Transverse colon (tissue), 4 donors: ENCODE results near the gene JPH3. TPM values are rescaled to one million over a fixed set of nuclear protein-coding genes. Genes with fewer than 3 reads are reported as not detected.

ENCODE experiments used
- DNase-seq: peaks from one replicate; pipeline ENCODE4 v3.0.0-alpha.2; 2019
- H3K27ac ChIP-seq, 4 donors: fragments of 200-600 bp; sonication (generic); 2 replicates each; pipeline ENCODE4 v1.5.1; 2016 to 2018; ENCODE audit warnings: inconsistent platforms in 4 of 4
- H3K27me3 ChIP-seq: fragments of 200-600 bp; sonication (generic); 2 replicates; pipeline ENCODE4 v1.5.1; 2017; ENCODE audit warnings: inconsistent platforms
- H3K36me3 ChIP-seq, 4 donors: fragments of 200-600 bp; sonication (generic); 2 replicates each; pipeline ENCODE4 v1.5.1; 2017 to 2019; ENCODE audit warnings: inconsistent platforms in 4 of 4
- H3K4me1 ChIP-seq, 4 donors: fragments of 200-600 bp; sonication (generic); 2 replicates each; pipeline ENCODE4 v1.5.1; 2017 to 2020; ENCODE audit warnings: inconsistent platforms in 4 of 4
- H3K4me3 ChIP-seq, 4 donors: fragments of 200-600 bp; sonication (generic); 1 replicate in 1 of 4; 2 replicates in 3 of 4; pipeline versions ENCODE4 v1.5.1 to v1.6.1; 2017 to 2019; ENCODE audit warnings: inconsistent platforms in 4 of 4
- H3K9me3 ChIP-seq, 2 donors: fragments of 200-600 bp; sonication (generic); 2 replicates each; pipeline ENCODE4 v1.5.1; 2017 to 2019; ENCODE audit warnings: inconsistent platforms in 2 of 2
- EP300 ChIP-seq: sonication (generic); formaldehyde crosslinking; IDR thresholded peaks from one replicate; pipeline ENCODE4 v1.6.1; 2017; ENCODE audit warnings: antibody characterized with exemption, low read depth
- POLR2A ChIP-seq: fragments of 450-650 bp; IDR thresholded peaks from one replicate; pipeline ENCODE4 v1.6.1; 2016; ENCODE audit warnings: antibody characterized with exemption, mild to moderate bottlenecking, moderate library complexity
- POLR2AphosphoS5 ChIP-seq, 3 donors: sonication (generic); formaldehyde crosslinking; IDR thresholded peaks; one replicate each; pipeline ENCODE4 v1.6.1; 2016; ENCODE audit warnings: antibody characterized with exemption in 3 of 3
- WGBS, 2 donors: methylation state at CpG; one replicate each; pipeline ENCODE4 v1.1.5; 2018; ENCODE audit warnings: low coverage in 1 of 2; 5-methylcytosine and 5-hydroxymethylcytosine counted together
- in situ Hi-C, 4 donors: fragments of 200-750 bp; cut with MboI; loops; one replicate each; pipeline versions ENCODE4 v1.15.0 to v1.15.1; 2017; ENCODE audit warnings: low sequenced_read_pairs in 3 of 4, low pct_ligation_motif_present in 1 of 4, low pct_unique_long_range_greater_than_20kb in 1 of 4
- intact Hi-C: fragments of 100-400 bp; cut with DNase I; formaldehyde crosslinking; loops from one replicate; pipeline ENCODE4 v1.15.1; 2023; ENCODE audit warnings: low total_unique reads
- total RNA-seq, 4 donors: library from RNA; depleted of rRNA; stranded (reverse); fragments of >200 nt; gene quantifications; one replicate each; pipeline ENCODE4 v1.1.0, GENCODE V29; 2016
- TF ChIP-seq, protein P1 (sequence below), 5 experiments: fragments of 200-600 bp in 3 of 5; fragments of 450-650 bp in 2 of 5; sonication (generic) in 3 of 5; IDR thresholded peaks; 1 replicate in 2 of 5; 2 replicates in 3 of 5; pipeline ENCODE4 v1.5.1; 2016 to 2017; ENCODE audit warnings: antibody characterized with exemption in 5 of 5, inconsistent platforms in 3 of 5, mild to moderate bottlenecking in 2 of 5, moderate library complexity in 1 of 5

Gene JPH3
- total RNA-seq, 4 donors from 2014 or later, result 0.32 to 5.2 (median 0.41) TPM; not detected in 1

- no peak for DNase-seq
- no peaks in the 10 kb centered on the region for H3K4me1 ChIP-seq
- peaks cover 20% of the 10 kb centered on the region for H3K27me3 ChIP-seq
- intact Hi-C loops (no loop called here), in situ Hi-C loops (no loop called here)
- no peak overlapping the region for H3K27ac ChIP-seq
- H3K9me3 ChIP-seq, result no peaks in the 10 kb centered on the region
- 45 to 60% methylated on average over 1 to 8 of the region's 9 CpGs for WGBS, 2 donors
- H3K36me3 ChIP-seq, result no peaks in the 10 kb centered on the region
- TF ChIP-seq EP300, result no peak
- TF ChIP-seq POLR2A, result no peak
- TF ChIP-seq, protein P1, sequence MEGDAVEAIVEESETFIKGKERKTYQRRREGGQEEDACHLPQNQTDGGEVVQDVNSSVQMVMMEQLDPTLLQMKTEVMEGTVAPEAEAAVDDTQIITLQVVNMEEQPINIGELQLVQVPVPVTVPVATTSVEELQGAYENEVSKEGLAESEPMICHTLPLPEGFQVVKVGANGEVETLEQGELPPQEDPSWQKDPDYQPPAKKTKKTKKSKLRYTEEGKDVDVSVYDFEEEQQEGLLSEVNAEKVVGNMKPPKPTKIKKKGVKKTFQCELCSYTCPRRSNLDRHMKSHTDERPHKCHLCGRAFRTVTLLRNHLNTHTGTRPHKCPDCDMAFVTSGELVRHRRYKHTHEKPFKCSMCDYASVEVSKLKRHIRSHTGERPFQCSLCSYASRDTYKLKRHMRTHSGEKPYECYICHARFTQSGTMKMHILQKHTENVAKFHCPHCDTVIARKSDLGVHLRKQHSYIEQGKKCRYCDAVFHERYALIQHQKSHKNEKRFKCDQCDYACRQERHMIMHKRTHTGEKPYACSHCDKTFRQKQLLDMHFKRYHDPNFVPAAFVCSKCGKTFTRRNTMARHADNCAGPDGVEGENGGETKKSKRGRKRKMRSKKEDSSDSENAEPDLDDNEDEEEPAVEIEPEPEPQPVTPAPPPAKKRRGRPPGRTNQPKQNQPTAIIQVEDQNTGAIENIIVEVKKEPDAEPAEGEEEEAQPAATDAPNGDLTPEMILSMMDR (IDR thresholded peaks at IDR 0.05), result no peak
- no peak for TF ChIP-seq POLR2AphosphoS5 (IDR thresholded peaks at IDR 0.05)
- no peak overlapping the region for H3K4me3 ChIP-seq
Observed at GRCh38 chr16:87681981-87682570, 79.8 kb downstream of the JPH3 start.

DNA sequence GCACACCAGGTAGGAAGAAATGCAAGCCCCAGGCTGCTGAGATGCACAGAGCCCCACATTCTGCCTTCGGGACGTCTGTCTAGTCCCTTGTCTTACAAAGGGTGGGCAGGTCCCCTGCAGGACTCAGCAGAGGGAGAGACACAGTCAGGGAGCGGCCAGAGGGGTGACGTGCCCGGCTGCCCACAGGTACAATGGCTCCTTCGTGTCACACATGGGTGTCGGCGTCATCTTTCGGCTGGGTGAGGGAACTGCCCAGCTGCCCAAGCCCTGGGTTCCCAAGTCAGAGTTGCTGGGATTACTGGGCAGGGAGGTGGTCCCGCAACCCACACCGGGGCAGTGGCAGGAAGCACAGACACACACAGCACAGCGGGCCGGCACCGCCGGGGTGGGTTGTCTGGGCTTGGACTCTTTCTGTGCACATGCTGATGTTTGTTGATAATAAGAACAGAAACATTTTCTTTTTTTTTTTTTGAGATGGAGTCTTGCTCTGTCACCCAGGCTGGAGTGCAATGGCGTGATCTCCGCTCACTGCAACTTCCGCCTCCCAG is 80.6 kb downstream of the JPH3 start:
- Histone ChIP-seq H3K27ac (no peak overlapping the region), H3K36me3 (no peaks in the 10 kb centered on the region), H3K4me3 (no peak overlapping the region), H3K27me3 (peaks cover 29% of the 10 kb centered on the region), H3K4me1 (no peaks in the 10 kb centered on the region), H3K9me3 (no peaks in the 10 kb centered on the region)
- intact Hi-C loops, result no loop called here
- DNase-seq, result no peak
- WGBS, 2 donors, result 89 to 90% methylated on average over 2 to 10 of the region's 18 CpGs
- TF ChIP-seq, protein P1 (IDR thresholded peaks at IDR 0.05), result no peak
- TF ChIP-seq POLR2A, result no peak
- no peak for TF ChIP-seq POLR2AphosphoS5 (IDR thresholded peaks at IDR 0.05)
- TF ChIP-seq EP300, result no peak
- in situ Hi-C loops, result no loop called here

DNA sequence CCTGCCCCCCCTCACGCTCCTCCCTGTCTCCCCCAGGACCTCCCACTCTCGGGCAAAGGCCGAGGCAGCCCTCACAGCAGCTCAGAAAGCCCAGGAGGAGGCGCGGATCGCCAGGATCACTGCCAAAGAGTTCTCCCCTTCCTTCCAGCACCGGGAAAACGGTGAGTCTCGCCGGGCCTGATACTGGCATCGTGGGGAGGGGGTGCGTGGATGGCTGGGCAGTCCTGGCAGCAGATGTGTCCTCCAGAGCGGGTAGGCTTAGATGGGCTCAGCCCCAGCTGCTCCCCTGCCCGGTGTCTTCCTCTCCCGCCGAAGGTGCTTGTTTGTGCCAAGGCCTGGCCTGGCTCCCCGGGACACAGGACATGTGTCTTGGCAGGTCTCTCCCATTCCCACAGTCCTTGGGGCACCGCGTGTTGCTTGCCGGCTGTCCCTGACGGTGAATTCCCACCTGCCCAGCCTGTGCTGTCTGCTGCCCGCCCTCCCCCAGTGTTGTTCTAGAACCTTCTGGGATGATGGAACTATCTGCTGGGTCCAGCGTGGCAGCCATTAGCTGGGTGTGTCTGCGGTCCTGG is 81.9 kb downstream of the JPH3 start:
- intact Hi-C loops, result no loop called here
- WGBS, 2 donors, result 75% methylated on average over 22 of the region's 24 CpGs; no CpG with 5 or more reads in 1 of the 2 donors
- no peak for DNase-seq
- in situ Hi-C loops, result no loop called here
- Histone ChIP-seq H3K9me3 (no peaks in the 10 kb centered on the region), H3K4me1 (no peaks in the 10 kb centered on the region), H3K27ac (no peak overlapping the region), H3K4me3 (no peak overlapping the region), H3K27me3 (peaks cover 31% of the 10 kb centered on the region), H3K36me3 (no peaks in the 10 kb centered on the region)
- TF ChIP-seq, protein P1 (IDR thresholded peaks at IDR 0.05), result no peak
- TF ChIP-seq POLR2AphosphoS5 (IDR thresholded peaks at IDR 0.05), result no peak
- TF ChIP-seq EP300, result no peak
- TF ChIP-seq POLR2A, result no peak

GRCh38 chr16:87684711-87685404 is 82.5 kb downstream of the JPH3 start:
- Histone ChIP-seq H3K27ac (no peak overlapping the region), H3K9me3 (no peaks in the 10 kb centered on the region), H3K4me3 (no peak overlapping the region), H3K27me3 (peaks cover 31% of the 10 kb centered on the region), H3K36me3 (no peaks in the 10 kb centered on the region), H3K4me1 (no peaks in the 10 kb centered on the region)
- in situ Hi-C loops, result no loop called here
- intact Hi-C loops, result no loop called here
- TF ChIP-seq POLR2AphosphoS5 (IDR thresholded peaks at IDR 0.05) (no peak), EP300 (no peak), POLR2A (no peak)
- TF ChIP-seq, protein P1 (IDR thresholded peaks at IDR 0.05), result no peak
- no peak for DNase-seq
- WGBS, 2 donors, result 89% methylated on average over 35 of the region's 35 CpGs; no CpG with 5 or more reads in 1 of the 2 donors
